Measurements from ENCODE around the gene CMC4. TPM values are rescaled to one million over a fixed set of nuclear protein-coding genes. Genes with fewer than 3 reads are reported as not detected.

CMC4 gene
- total RNA-seq, 2 experiments from 2014 or later: 14.3 to 30.6 TPM

DNA sequence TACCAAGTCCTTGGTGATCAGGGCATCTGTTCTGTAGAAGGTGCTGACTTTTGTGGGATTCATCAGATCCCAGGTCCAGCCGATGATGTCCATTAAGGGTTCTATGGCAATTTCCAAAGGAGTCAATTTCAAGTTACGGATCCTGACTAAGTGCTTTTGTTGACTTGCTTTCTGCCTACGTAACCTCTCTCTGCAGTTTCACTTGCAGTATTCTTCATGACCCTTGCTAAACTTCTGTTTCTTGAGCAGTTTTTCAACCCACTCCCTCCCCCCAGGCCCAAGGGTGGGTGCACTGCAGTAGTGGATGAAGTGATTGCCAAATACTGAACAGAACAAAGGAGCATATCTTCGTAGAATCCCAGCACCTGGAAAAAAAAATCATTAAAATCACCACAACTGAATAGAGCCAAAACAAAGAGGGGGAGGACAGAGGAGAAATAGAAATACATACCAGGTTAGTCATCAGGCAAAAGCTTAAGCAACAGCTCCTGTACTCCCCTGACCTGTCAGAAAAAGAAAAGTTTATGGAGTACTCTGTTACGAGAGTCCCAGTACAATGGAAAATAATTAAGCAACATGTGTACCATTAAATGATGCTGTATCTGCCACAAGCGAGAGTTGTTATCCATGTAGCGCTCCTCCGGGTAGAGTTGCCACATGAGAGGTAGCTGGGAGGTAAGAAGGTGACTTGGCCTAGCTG is 5.8 kb downstream of the CMC4 start:
- Histone ChIP-seq H3K4me1 (ENCODE audit: insufficient read depth, low read length, poor library complexity, severe bottlenecking) (peaks cover 13% of the 10 kb centered on the region), H3K4me2 (ENCODE audit: low read length) (no peak overlapping the region), H3K9me3 (ENCODE audit: low read length) (no peaks in the 10 kb centered on the region), H3K36me3 (ENCODE audit: insufficient read depth, low read length) (peaks cover 28% of the 10 kb centered on the region), H3K9me2 (ENCODE audit: insufficient read depth, low read length) (no peaks in the 10 kb centered on the region), H3K4me3 (ENCODE audit: low read depth, low read length, poor library complexity, severe bottlenecking) (no peak overlapping the region), H2AFZ (ENCODE audit: low read length) (no peak overlapping the region), H3K27ac (ENCODE audit: low read depth, low read length, poor library complexity, severe bottlenecking) (no peak overlapping the region), H4K20me1 (ENCODE audit: insufficient read depth, low read length) (no peaks in the 10 kb centered on the region), H3K79me2 (ENCODE audit: insufficient read depth, low read depth, low read length) (peaks cover 20% of the 10 kb centered on the region)
- POLR2A ChIA-PET: no interaction called here
- intact Hi-C loops (cut with micrococcal nuclease; ENCODE audit: unreplicated experiment): no loop called here
- CTCF ChIA-PET (ENCODE audit: unreplicated experiment): no interaction called here
- DNase-seq (ENCODE audit: low spot score): no peak
- TF ChIP-seq, protein P1, sequence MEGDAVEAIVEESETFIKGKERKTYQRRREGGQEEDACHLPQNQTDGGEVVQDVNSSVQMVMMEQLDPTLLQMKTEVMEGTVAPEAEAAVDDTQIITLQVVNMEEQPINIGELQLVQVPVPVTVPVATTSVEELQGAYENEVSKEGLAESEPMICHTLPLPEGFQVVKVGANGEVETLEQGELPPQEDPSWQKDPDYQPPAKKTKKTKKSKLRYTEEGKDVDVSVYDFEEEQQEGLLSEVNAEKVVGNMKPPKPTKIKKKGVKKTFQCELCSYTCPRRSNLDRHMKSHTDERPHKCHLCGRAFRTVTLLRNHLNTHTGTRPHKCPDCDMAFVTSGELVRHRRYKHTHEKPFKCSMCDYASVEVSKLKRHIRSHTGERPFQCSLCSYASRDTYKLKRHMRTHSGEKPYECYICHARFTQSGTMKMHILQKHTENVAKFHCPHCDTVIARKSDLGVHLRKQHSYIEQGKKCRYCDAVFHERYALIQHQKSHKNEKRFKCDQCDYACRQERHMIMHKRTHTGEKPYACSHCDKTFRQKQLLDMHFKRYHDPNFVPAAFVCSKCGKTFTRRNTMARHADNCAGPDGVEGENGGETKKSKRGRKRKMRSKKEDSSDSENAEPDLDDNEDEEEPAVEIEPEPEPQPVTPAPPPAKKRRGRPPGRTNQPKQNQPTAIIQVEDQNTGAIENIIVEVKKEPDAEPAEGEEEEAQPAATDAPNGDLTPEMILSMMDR (conservative IDR thresholded peaks at IDR 0.05; ENCODE audit: low read length): no peak
- TF ChIP-seq EZH2phosphoT487 (IDR thresholded peaks at IDR 0.05; ENCODE audit: borderline replicate concordance, low read depth, low read length): no peak
- BruUV-seq (replicated peaks): no TSS peak

DNA sequence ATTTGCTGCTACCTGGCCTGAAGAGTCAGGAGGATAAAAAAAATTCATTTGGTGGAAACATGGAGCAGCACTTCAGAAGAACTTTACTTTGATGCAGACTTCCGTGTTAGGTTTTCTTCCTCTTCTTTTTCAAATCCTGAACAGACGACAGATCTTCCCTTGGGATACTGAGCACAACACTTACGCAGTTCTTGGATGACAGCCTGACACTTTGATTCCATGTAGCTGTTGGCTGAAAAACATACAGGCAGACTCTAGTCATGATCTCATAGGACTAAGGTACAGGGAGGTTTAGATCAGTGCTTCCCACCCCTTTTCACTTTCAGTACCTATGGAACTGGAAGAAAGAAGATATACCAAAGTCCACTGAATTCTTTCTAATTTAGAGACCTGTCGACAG is 9.2 kb downstream of the CMC4 start:
- no peaks in the 10 kb centered on the region for H3K79me2 ChIP-seq (ENCODE audit: insufficient read depth, low read depth, low read length)
- no peaks in the 10 kb centered on the region for H3K9me2 ChIP-seq (ENCODE audit: insufficient read depth, low read length)
- intact Hi-C loops (cut with micrococcal nuclease; ENCODE audit: unreplicated experiment): no loop called here
- BruUV-seq (replicated peaks): no TSS peak
- H3K4me2 ChIP-seq (ENCODE audit: low read length): no peak overlapping the region
- TF ChIP-seq, protein P1 (conservative IDR thresholded peaks at IDR 0.05; ENCODE audit: low read length): no peak
- TF ChIP-seq EZH2phosphoT487 (IDR thresholded peaks at IDR 0.05; ENCODE audit: borderline replicate concordance, low read depth, low read length): no peak
- ChIA-PET POLR2A (interaction anchor here (1.0 to 1.2 kb wide), 2 partner anchors 9 to 62 kb away, joined by 3 read pairs; no protein-coding TSS in a partner anchor), CTCF (ENCODE audit: unreplicated experiment) (no interaction called here)
- no peak overlapping the region for H3K4me3 ChIP-seq (ENCODE audit: low read depth, low read length, poor library complexity, severe bottlenecking)
- no peaks in the 10 kb centered on the region for H3K4me1 ChIP-seq (ENCODE audit: insufficient read depth, low read length, poor library complexity, severe bottlenecking)
- no peak for DNase-seq (ENCODE audit: low spot score)
- H3K36me3 ChIP-seq (ENCODE audit: insufficient read depth, low read length): peaks cover 38% of the 10 kb centered on the region
- no peaks in the 10 kb centered on the region for H4K20me1 ChIP-seq (ENCODE audit: insufficient read depth, low read length)
- H2AFZ ChIP-seq (ENCODE audit: low read length): no peak overlapping the region
- H3K27ac ChIP-seq (ENCODE audit: low read depth, low read length, poor library complexity, severe bottlenecking): no peak overlapping the region
- H3K9me3 ChIP-seq (ENCODE audit: low read length): no peaks in the 10 kb centered on the region

Measured in OCI-LY7 (cell line).